CD4-positive, CD25-positive, alpha-beta regulatory T cell (primary cell): Measurements from ENCODE around the gene SIK3. TPM values are rescaled to one million over a fixed set of nuclear protein-coding genes. Genes with fewer than 3 reads are reported as not detected.
A peak's percentile ranks its signal among the peaks of the same experiment; 100 is the strongest.

Source experiments
- ATAC-seq, 2 donors: fragments of 150-1000 bp; cut with Tn5 transposase; one replicate each; pipeline ENCODE4 v1.10.0; 2021; ENCODE audit warnings: low read depth in 2 of 2, moderate number of reproducible peaks in 2 of 2, moderate library complexity in 1 of 2
- DNase-seq, 3 donors: peaks; one replicate each; pipeline versions ENCODE4 v3.0.0 to v3.0.0-alpha.2; 2012 to 2022; ENCODE audit warnings: mixed read lengths in 1 of 3
- H3K27ac ChIP-seq: one replicate; pipeline ENCODE4 v1.7.0; 2013; ENCODE audit warnings: mild to moderate bottlenecking, low read length; ENCODE audit not compliant: insufficient read depth, poor library complexity, severe bottlenecking
- H3K27me3 ChIP-seq: one replicate; pipeline ENCODE4 v1.7.0; 2013; ENCODE audit warnings: low read length; ENCODE audit not compliant: control insufficient read depth, insufficient read depth
- H3K36me3 ChIP-seq: one replicate; pipeline ENCODE4 v1.7.0; 2013; ENCODE audit warnings: mild to moderate bottlenecking, low read length, moderate library complexity; ENCODE audit not compliant: control insufficient read depth, insufficient read depth
- H3K4me1 ChIP-seq: 2 replicates; pipeline ENCODE4 v1.7.0; 2013; ENCODE audit warnings: mild to moderate bottlenecking, low read length; ENCODE audit not compliant: insufficient read depth, control insufficient read depth, poor library complexity, severe bottlenecking
- H3K4me3 ChIP-seq: one replicate; pipeline ENCODE4 v1.7.0; 2013; ENCODE audit warnings: low read depth, mild to moderate bottlenecking, low read length, moderate library complexity
- H3K9me3 ChIP-seq, 2 experiments: 1 replicate in 1 of 2; 2 replicates in 1 of 2; pipeline ENCODE4 v1.7.0; 2013; ENCODE audit warnings: low read length in 2 of 2, mild to moderate bottlenecking in 1 of 2, moderate library complexity in 1 of 2; ENCODE audit not compliant: control insufficient read depth in 2 of 2
- H3K27ac Mint-ChIP-seq, 3 donors: one replicate each; pipeline ENCODE4 v1.8.0; 2020 to 2022; ENCODE audit warnings: mild to moderate bottlenecking in 3 of 3, mixed read lengths in 3 of 3, moderate library complexity in 2 of 3
- H3K27me3 Mint-ChIP-seq: one replicate; pipeline ENCODE4 v1.8.0; 2022; ENCODE audit warnings: mild to moderate bottlenecking, mixed read lengths
- H3K36me3 Mint-ChIP-seq: one replicate; pipeline ENCODE4 v1.8.0; 2020; ENCODE audit warnings: mixed read lengths
- H3K4me1 Mint-ChIP-seq, 4 donors: one replicate each; pipeline ENCODE4 v1.8.0; 2020 to 2022; ENCODE audit warnings: mixed read lengths in 4 of 4, mild to moderate bottlenecking in 1 of 4
- H3K4me3 Mint-ChIP-seq, 4 donors: one replicate each; pipeline ENCODE4 v1.8.0; 2020 to 2022; ENCODE audit warnings: mild to moderate bottlenecking in 4 of 4, mixed read lengths in 4 of 4, moderate library complexity in 3 of 4
- H3K9me3 Mint-ChIP-seq, 7 donors: one replicate each; pipeline ENCODE4 v1.8.0; 2020 to 2022; ENCODE audit warnings: mixed read lengths in 7 of 7, mild to moderate bottlenecking in 3 of 7, moderate library complexity in 2 of 7
- polyA plus RNA-seq, 4 donors: library from polyadenylated mRNA; unstranded; fragments of 300-500 nt; fragmentation: Illumina TruSeq; gene quantifications; one replicate each; pipeline ENCODE4 v1.2.3, GENCODE V29; 2021
- total RNA-seq: library from RNA; stranded (reverse); gene quantifications from one replicate; pipeline ENCODE4 v1.2.3, GENCODE V29; 2022

The SIK3 gene
- total and polyA plus RNA-seq, 5 donors from 2014 or later = 7.0 to 55.2 (median 9.4) TPM

GRCh38 chr11:116866804-116867455, 231.3 kb downstream of the SIK3 start:
- H3K27ac Mint-ChIP-seq = peak overlapping the region in 1 of 3 donors; percentile 38
- ATAC-seq = no peak

GRCh38 chr11:116865696-116866095, 232.5 kb downstream of the SIK3 start:
- H3K27ac ChIP-seq = no peak overlapping the region
- Mint-ChIP-seq H3K27ac (peak overlapping the region in 1 of 3 donors; percentile 25), H3K4me3 (no peak overlapping the region)

More at GRCh38 chr11:116866804-116867455, 231.3 kb downstream of the SIK3 start:
- Histone ChIP-seq H3K27me3 (no peaks in the 10 kb centered on the region), H3K4me3 (no peak overlapping the region), H3K9me3 (no peaks in the 10 kb centered on the region), H3K4me1 (no peaks in the 10 kb centered on the region), H3K27ac (no peak overlapping the region), H3K36me3 (peaks cover 85% of the 10 kb centered on the region)
- Mint-ChIP-seq H3K9me3 (peaks cover 0 to under 1% (median 0%) of the 10 kb centered on the region in 7 donors), H3K36me3 (peaks cover 78% of the 10 kb centered on the region), H3K27me3 (no peaks in the 10 kb centered on the region), H3K4me1 (peaks cover 0 to 9% (median 0%) of the 10 kb centered on the region in 4 donors), H3K4me3 (no peak overlapping the region)
- DNase-seq = no peak

GRCh38 chr11:116864531-116864930, 233.7 kb downstream of the SIK3 start:
- H3K27me3 ChIP-seq = no peaks in the 10 kb centered on the region
- H3K27me3 Mint-ChIP-seq = no peaks in the 10 kb centered on the region
- H3K9me3 ChIP-seq = no peaks in the 10 kb centered on the region
- H3K4me3 ChIP-seq = no peak overlapping the region
- DNase-seq (no peak), ATAC-seq (no peak)
- H3K4me3 Mint-ChIP-seq = no peak overlapping the region
- H3K36me3 ChIP-seq = peaks cover 85% of the 10 kb centered on the region
- H3K4me1 Mint-ChIP-seq = peaks cover 0 to 8% (median 6%) of the 10 kb centered on the region in 4 donors
- no peak overlapping the region for H3K27ac ChIP-seq
- H3K9me3 Mint-ChIP-seq = no peaks in the 10 kb centered on the region
- peaks cover 77% of the 10 kb centered on the region for H3K36me3 Mint-ChIP-seq
- H3K4me1 ChIP-seq = no peaks in the 10 kb centered on the region
- H3K27ac Mint-ChIP-seq = peak overlapping the region in 2 of 3 donors; percentile 17 to 49

More at GRCh38 chr11:116865696-116866095, 232.5 kb downstream of the SIK3 start:
- Histone ChIP-seq H3K9me3 (no peaks in the 10 kb centered on the region), H3K27me3 (no peaks in the 10 kb centered on the region), H3K36me3 (peaks cover 85% of the 10 kb centered on the region), H3K4me3 (no peak overlapping the region), H3K4me1 (no peaks in the 10 kb centered on the region)
- Mint-ChIP-seq H3K27me3 (no peaks in the 10 kb centered on the region), H3K36me3 (peaks cover 79% of the 10 kb centered on the region), H3K9me3 (no peaks in the 10 kb centered on the region), H3K4me1 (peaks cover 0 to 10% (median 4%) of the 10 kb centered on the region in 4 donors)
- ATAC-seq (no peak), DNase-seq (no peak)

GRCh38 chr11:116862951-116863350, 235.3 kb downstream of the SIK3 start:
- no peaks in the 10 kb centered on the region for H3K27me3 Mint-ChIP-seq
- peaks cover under 1 to 8% (median 6%) of the 10 kb centered on the region in 4 donors for H3K4me1 Mint-ChIP-seq
- no peak overlapping the region for H3K4me3 Mint-ChIP-seq
- Histone ChIP-seq H3K27ac (no peak overlapping the region), H3K27me3 (no peaks in the 10 kb centered on the region), H3K9me3 (no peaks in the 10 kb centered on the region), H3K36me3 (peaks cover 85% of the 10 kb centered on the region), H3K4me3 (no peak overlapping the region), H3K4me1 (no peaks in the 10 kb centered on the region)
- H3K9me3 Mint-ChIP-seq = no peaks in the 10 kb centered on the region
- no peak for DNase-seq
- no peak overlapping the region for H3K27ac Mint-ChIP-seq
- ATAC-seq = no peak
- peaks cover 80% of the 10 kb centered on the region for H3K36me3 Mint-ChIP-seq

GRCh38 chr11:116862185-116862584, 236.0 kb downstream of the SIK3 start:
- Mint-ChIP-seq H3K4me3 (no peak overlapping the region), H3K27me3 (no peaks in the 10 kb centered on the region), H3K27ac (no peak overlapping the region), H3K4me1 (peaks cover 5 to 8% (median 8%) of the 10 kb centered on the region in 4 donors), H3K9me3 (no peaks in the 10 kb centered on the region), H3K36me3 (peaks cover 75% of the 10 kb centered on the region)
- no peaks in the 10 kb centered on the region for H3K9me3 ChIP-seq
- no peaks in the 10 kb centered on the region for H3K4me1 ChIP-seq
- no peak overlapping the region for H3K4me3 ChIP-seq
- no peak overlapping the region for H3K27ac ChIP-seq
- ATAC-seq (no peak), DNase-seq (no peak)
- peaks cover 83% of the 10 kb centered on the region for H3K36me3 ChIP-seq
- no peaks in the 10 kb centered on the region for H3K27me3 ChIP-seq

GRCh38 chr11:116861539-116861938, 236.7 kb downstream of the SIK3 start:
- DNase-seq = no peak
- Mint-ChIP-seq H3K9me3 (no peaks in the 10 kb centered on the region), H3K27me3 (no peaks in the 10 kb centered on the region), H3K27ac (peak overlapping the region in 1 of 3 donors; percentile 74), H3K36me3 (peaks cover 73% of the 10 kb centered on the region), H3K4me1 (peaks cover 8 to 14% (median 13%) of the 10 kb centered on the region in 4 donors), H3K4me3 (no peak overlapping the region)
- H3K27ac ChIP-seq = no peak overlapping the region
- no peaks in the 10 kb centered on the region for H3K27me3 ChIP-seq
- no peaks in the 10 kb centered on the region for H3K9me3 ChIP-seq
- peaks cover 78% of the 10 kb centered on the region for H3K36me3 ChIP-seq
- ATAC-seq = no peak
- no peak overlapping the region for H3K4me3 ChIP-seq
- peaks cover 2% of the 10 kb centered on the region for H3K4me1 ChIP-seq

GRCh38 chr11:116860303-116860702, 237.9 kb downstream of the SIK3 start:
- H3K36me3 ChIP-seq = peaks cover 70% of the 10 kb centered on the region
- H3K27me3 ChIP-seq = no peaks in the 10 kb centered on the region
- H3K27ac ChIP-seq = no peak overlapping the region
- DNase-seq (no peak), ATAC-seq (no peak)
- no peaks in the 10 kb centered on the region for H3K27me3 Mint-ChIP-seq
- H3K4me3 ChIP-seq = no peak overlapping the region
- peak overlapping the region in 1 of 3 donors; percentile 63 for H3K27ac Mint-ChIP-seq
- no peaks in the 10 kb centered on the region for H3K9me3 Mint-ChIP-seq
- H3K9me3 ChIP-seq = no peaks in the 10 kb centered on the region
- H3K36me3 Mint-ChIP-seq = peaks cover 66% of the 10 kb centered on the region
- H3K4me1 Mint-ChIP-seq = peaks cover 8 to 27% (median 22%) of the 10 kb centered on the region in 4 donors
- peaks cover 14% of the 10 kb centered on the region for H3K4me1 ChIP-seq
- no peak overlapping the region for H3K4me3 Mint-ChIP-seq

- peaks cover 62% of the 10 kb centered on the region for H3K36me3 Mint-ChIP-seq
- H3K27ac ChIP-seq = no peak overlapping the region
- H3K9me3 ChIP-seq = no peaks in the 10 kb centered on the region
- H3K9me3 Mint-ChIP-seq = no peaks in the 10 kb centered on the region
- no peak overlapping the region for H3K4me3 Mint-ChIP-seq
- H3K27me3 ChIP-seq = no peaks in the 10 kb centered on the region
- no peaks in the 10 kb centered on the region for H3K27me3 Mint-ChIP-seq
- no peak overlapping the region for H3K4me3 ChIP-seq
- H3K27ac Mint-ChIP-seq = peak overlapping the region in 2 of 3 donors; percentile 43 to 75
- peaks cover 8 to 37% (median 30%) of the 10 kb centered on the region in 4 donors for H3K4me1 Mint-ChIP-seq
- peaks cover 62% of the 10 kb centered on the region for H3K36me3 ChIP-seq
- H3K4me1 ChIP-seq = peaks cover 26% of the 10 kb centered on the region
- ATAC-seq (no peak), DNase-seq (no peak)
Measured at GRCh38 chr11:116859175-116859574, 239.1 kb downstream of the SIK3 start.
